Type B pancreatic cell (in vitro differentiated cells): ENCODE data around the gene TWIST2. TPM values are rescaled to one million over a fixed set of nuclear protein-coding genes. Genes with fewer than 3 reads are reported as not detected.
A peak's percentile ranks its signal among the peaks of the same experiment; 100 is the strongest.

ENCODE experiments used
- DNase-seq: peaks from one replicate; pipeline ENCODE4 v3.0.0; 2021; ENCODE audit warnings: mixed read lengths; ENCODE audit not compliant: unreplicated experiment; ENCODE audit errors: extremely low spot score
- H3K27ac Mint-ChIP-seq: 2 replicates; pipeline ENCODE4 v1.8.0; 2021; ENCODE audit warnings: mild to moderate bottlenecking, mixed read lengths
- H3K27me3 Mint-ChIP-seq: 2 replicates; pipeline ENCODE4 v1.8.0; 2021; ENCODE audit warnings: mixed read lengths
- H3K36me3 Mint-ChIP-seq: 2 replicates; pipeline ENCODE4 v1.8.0; 2021; ENCODE audit warnings: mixed read lengths
- H3K4me1 Mint-ChIP-seq: one replicate; pipeline ENCODE4 v1.8.0; 2021; ENCODE audit warnings: mixed read lengths; ENCODE audit not compliant: unreplicated experiment
- H3K4me3 Mint-ChIP-seq: 2 replicates; pipeline ENCODE4 v1.8.0; 2021; ENCODE audit warnings: mild to moderate bottlenecking, mixed read lengths
- H3K9me3 Mint-ChIP-seq: 2 replicates; pipeline ENCODE4 v1.8.0; 2021; ENCODE audit warnings: mixed read lengths
- CTCF ChIP-seq: fragments of 200-600 bp; sonication (generic); conservative IDR thresholded peaks from 2 replicates; pipeline ENCODE4 v1.5.0; 2021; ENCODE audit warnings: antibody characterized with exemption, mild to moderate bottlenecking
- total RNA-seq: library from RNA; stranded (reverse); gene quantifications from 2 replicates; pipeline ENCODE4 v1.2.1, GENCODE V29; 2021; ENCODE audit warnings: low replicate concordance

The TWIST2 gene
- total RNA-seq, 1 donor from 2014 or later: 27.3 TPM

- no peak overlapping the region for H3K4me3 Mint-ChIP-seq
- TF ChIP-seq CTCF: no peak
- H3K27ac Mint-ChIP-seq: no peak overlapping the region
- H3K27me3 Mint-ChIP-seq: peaks cover 29% of the 10 kb centered on the region
- H3K36me3 Mint-ChIP-seq: no peaks in the 10 kb centered on the region
- no peak for DNase-seq
- H3K4me1 Mint-ChIP-seq: no peaks in the 10 kb centered on the region
- peaks cover 19% of the 10 kb centered on the region for H3K9me3 Mint-ChIP-seq
Measured at GRCh38 chr2:238810321-238810720, 37.6 kb upstream of the TWIST2 start.

GRCh38 chr2:238811293-238811692 lies 36.6 kb upstream of the TWIST2 start:
- no peak for DNase-seq
- TF ChIP-seq CTCF: no peak
- H3K27ac Mint-ChIP-seq: no peak overlapping the region
- H3K4me3 Mint-ChIP-seq: no peak overlapping the region
- H3K9me3 Mint-ChIP-seq: peaks cover 19% of the 10 kb centered on the region
- H3K36me3 Mint-ChIP-seq: no peaks in the 10 kb centered on the region
- no peaks in the 10 kb centered on the region for H3K4me1 Mint-ChIP-seq
- H3K27me3 Mint-ChIP-seq: peaks cover 24% of the 10 kb centered on the region

DNA sequence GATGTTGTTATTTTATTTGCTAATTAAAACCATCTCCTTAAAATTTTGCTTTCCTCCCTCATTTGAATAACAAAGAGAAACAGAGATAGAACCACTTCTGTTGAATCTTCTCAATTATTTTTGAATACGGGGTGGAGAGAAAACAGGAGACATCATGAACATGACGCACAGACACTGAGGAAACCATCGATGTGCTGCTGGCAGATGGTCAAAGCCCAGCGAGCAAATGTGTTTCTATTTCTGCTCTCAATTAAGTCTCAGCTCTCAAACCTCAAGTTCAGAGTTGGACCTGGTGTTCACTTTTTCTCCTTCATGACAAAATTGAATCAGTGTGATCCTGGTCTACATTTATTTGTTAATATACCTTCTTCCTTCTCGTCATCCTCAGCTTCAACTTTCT lies 36.1 kb upstream of the TWIST2 start:
- no peaks in the 10 kb centered on the region for H3K4me1 Mint-ChIP-seq

DNA sequence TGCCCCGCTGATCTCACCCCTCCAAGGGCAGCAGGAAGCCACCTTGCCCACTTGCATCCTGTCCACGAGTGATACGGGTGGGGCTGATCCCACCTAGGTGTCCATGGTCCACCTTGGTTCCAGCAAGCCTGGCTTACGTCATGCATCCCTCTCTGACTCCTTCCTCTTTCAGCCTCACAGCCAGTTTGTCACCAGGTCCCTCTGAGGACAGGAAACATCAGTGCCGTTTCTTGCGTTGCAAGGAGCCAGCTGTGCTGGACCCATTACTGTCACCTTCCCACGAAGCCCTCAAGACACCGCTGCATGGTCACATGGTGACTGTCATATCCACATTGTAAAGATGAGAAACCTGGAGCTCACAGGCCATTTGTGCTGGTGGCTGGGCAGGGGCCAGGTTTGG lies 34.8 kb upstream of the TWIST2 start:
- Mint-ChIP-seq H3K4me3 (no peak overlapping the region), H3K27me3 (peaks cover 39% of the 10 kb centered on the region), H3K27ac (no peak overlapping the region), H3K4me1 (peaks cover 9% of the 10 kb centered on the region), H3K9me3 (peaks cover 19% of the 10 kb centered on the region), H3K36me3 (no peaks in the 10 kb centered on the region)
- no peak for TF ChIP-seq CTCF
- no peak for DNase-seq

More for the DNA sequence above, 36.1 kb upstream of the TWIST2 start:
- H3K9me3 Mint-ChIP-seq: peaks cover 19% of the 10 kb centered on the region
- peaks cover 25% of the 10 kb centered on the region for H3K27me3 Mint-ChIP-seq
- H3K27ac Mint-ChIP-seq: no peak overlapping the region
- H3K36me3 Mint-ChIP-seq: no peaks in the 10 kb centered on the region
- no peak overlapping the region for H3K4me3 Mint-ChIP-seq
- no peak for TF ChIP-seq CTCF
- no peak for DNase-seq

GRCh38 chr2:238814815-238815214 lies 33.1 kb upstream of the TWIST2 start:
- Mint-ChIP-seq H3K36me3 (no peaks in the 10 kb centered on the region), H3K9me3 (peaks cover 7% of the 10 kb centered on the region), H3K27ac (no peak overlapping the region), H3K4me1 (peaks cover 14% of the 10 kb centered on the region), H3K27me3 (peaks cover 51% of the 10 kb centered on the region), H3K4me3 (no peak overlapping the region)
- no peak for TF ChIP-seq CTCF
- peak; percentile 31 for DNase-seq

GRCh38 chr2:238816291-238816690 lies 31.6 kb upstream of the TWIST2 start:
- peaks cover 14% of the 10 kb centered on the region for H3K4me1 Mint-ChIP-seq
- peaks cover 4% of the 10 kb centered on the region for H3K9me3 Mint-ChIP-seq
- no peaks in the 10 kb centered on the region for H3K36me3 Mint-ChIP-seq
- no peak overlapping the region for H3K27ac Mint-ChIP-seq
- H3K27me3 Mint-ChIP-seq: peaks cover 64% of the 10 kb centered on the region
- no peak for TF ChIP-seq CTCF
- peak; percentile 22 for DNase-seq
- no peak overlapping the region for H3K4me3 Mint-ChIP-seq
